OCI-LY1 (cell line): ENCODE data around the gene TTC28.

Experiments used
- H2AFZ ChIP-seq: fragments of 200-600 bp; sonication (generic), shearing (Covaris generic); 2 replicates; pipeline ENCODE4 v1.6.0; 2014; ENCODE audit warnings: antibody characterized with exemption, mild to moderate bottlenecking, low read length
- H3F3A ChIP-seq: fragments of 200-600 bp; sonication (generic), shearing (Covaris generic); 2 replicates; pipeline ENCODE4 v1.6.0; 2014; ENCODE audit warnings: mild to moderate bottlenecking, antibody characterized with exemption, low read length, moderate library complexity; ENCODE audit not compliant: insufficient read depth
- H3K27ac ChIP-seq: fragments of 200-600 bp; sonication (generic); 2 replicates; pipeline ENCODE4 v1.5.1; 2014; ENCODE audit warnings: low read length, mixed run types, mild to moderate bottlenecking, low read depth; ENCODE audit not compliant: poor library complexity, severe bottlenecking
- H3K27me3 ChIP-seq: fragments of 200-600 bp; sonication (generic); 2 replicates; pipeline ENCODE4 v1.6.0; 2014; ENCODE audit warnings: antibody characterized with exemption, mild to moderate bottlenecking, low read length, moderate library complexity; ENCODE audit not compliant: insufficient read depth
- H3K36me3 ChIP-seq: fragments of 200-600 bp; sonication (generic); 2 replicates; pipeline ENCODE4 v1.6.1; 2014; ENCODE audit warnings: mild to moderate bottlenecking, antibody characterized with exemption, low read length, moderate library complexity, mixed read lengths; ENCODE audit not compliant: insufficient read depth
- H3K4me1 ChIP-seq: fragments of 200-600 bp; sonication (generic); 2 replicates; pipeline ENCODE4 v1.5.1; 2014; ENCODE audit warnings: mild to moderate bottlenecking, low read length, moderate library complexity; ENCODE audit not compliant: insufficient read depth, severe bottlenecking
- H3K4me2 ChIP-seq: fragments of 200-600 bp; sonication (generic), shearing (Covaris generic); 2 replicates; pipeline ENCODE4 v1.6.1; 2014; ENCODE audit warnings: low read length
- H3K4me3 ChIP-seq: fragments of 200-600 bp; sonication (generic); 2 replicates; pipeline ENCODE4 v1.5.1; 2014; ENCODE audit warnings: low read length, low read depth, mild to moderate bottlenecking, mixed read lengths; ENCODE audit not compliant: poor library complexity, severe bottlenecking
- H3K79me2 ChIP-seq: fragments of 200-600 bp; shearing (Covaris generic); 2 replicates; pipeline ENCODE4 v1.6.1; 2016; ENCODE audit warnings: mixed run types, low read length, mixed read lengths; ENCODE audit not compliant: insufficient read depth
- H3K9ac ChIP-seq: fragments of 200-600 bp; sonication (generic), shearing (Covaris generic); 2 replicates; pipeline ENCODE4 v1.6.1; 2014; ENCODE audit warnings: mild to moderate bottlenecking, low read length, mixed read lengths
- H3K9me2 ChIP-seq: fragments of 200-600 bp; sonication (generic), shearing (Covaris generic); 2 replicates; pipeline ENCODE4 v1.6.1; 2014; ENCODE audit warnings: low read depth, mild to moderate bottlenecking, low read length, mixed read lengths
- H3K9me3 ChIP-seq: fragments of 200-600 bp; shearing (Covaris generic); 2 replicates; pipeline ENCODE4 v1.6.1; 2014; ENCODE audit warnings: low read length, mixed read lengths
- H4K20me1 ChIP-seq: fragments of 200-600 bp; sonication (generic), shearing (Covaris generic); 2 replicates; pipeline ENCODE4 v1.6.0; 2016; ENCODE audit warnings: mild to moderate bottlenecking, low read length; ENCODE audit not compliant: insufficient read depth
- EZH2 ChIP-seq: fragments of 200-600 bp; sonication (generic), shearing (Covaris generic); IDR thresholded peaks from 2 replicates; pipeline ENCODE4 v1.8.0; 2017; ENCODE audit warnings: borderline replicate concordance, mixed run types, mild to moderate bottlenecking, antibody characterized with exemption, low read length, moderate library complexity, mixed read lengths
- TF ChIP-seq, protein P1 (sequence below): fragments of 200-600 bp; sonication (generic), shearing (Covaris generic); IDR thresholded peaks from 2 replicates; pipeline ENCODE4 v1.5.1; 2017; ENCODE audit warnings: mild to moderate bottlenecking, antibody characterized with exemption, low read length, moderate library complexity, mixed read lengths

TTC28 gene

DNA sequence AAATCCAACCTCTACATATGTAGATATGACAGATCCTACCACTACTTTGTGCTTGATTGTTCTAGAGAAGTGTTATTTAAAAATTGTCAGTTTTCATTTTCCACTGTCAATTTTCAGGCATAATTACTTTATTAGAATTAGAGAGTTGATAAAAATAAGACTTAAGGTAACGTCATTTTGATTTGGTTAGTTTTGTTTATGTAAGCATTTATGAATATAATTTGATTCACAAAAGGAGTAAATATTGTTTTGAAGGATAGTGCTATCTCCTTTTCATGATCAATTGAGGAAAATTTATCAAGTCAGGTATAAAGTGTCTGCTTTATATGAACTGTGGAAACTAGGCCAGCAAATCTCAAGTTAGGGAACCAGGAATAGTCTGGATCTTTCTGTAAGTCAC lies 718.0 kb downstream of the TTC28 start:
- Histone ChIP-seq H3K9me2 (no peaks in the 10 kb centered on the region), H3K4me1 (no peaks in the 10 kb centered on the region), H2AFZ (no peak overlapping the region), H3K36me3 (no peaks in the 10 kb centered on the region), H3K9ac (no peak overlapping the region), H3F3A (no peaks in the 10 kb centered on the region), H4K20me1 (no peaks in the 10 kb centered on the region), H3K4me3 (no peak overlapping the region), H3K79me2 (no peaks in the 10 kb centered on the region), H3K27me3 (no peaks in the 10 kb centered on the region), H3K9me3 (no peaks in the 10 kb centered on the region), H3K4me2 (no peak overlapping the region), H3K27ac (no peak overlapping the region)
- no peak for TF ChIP-seq EZH2
- TF ChIP-seq, protein P1, sequence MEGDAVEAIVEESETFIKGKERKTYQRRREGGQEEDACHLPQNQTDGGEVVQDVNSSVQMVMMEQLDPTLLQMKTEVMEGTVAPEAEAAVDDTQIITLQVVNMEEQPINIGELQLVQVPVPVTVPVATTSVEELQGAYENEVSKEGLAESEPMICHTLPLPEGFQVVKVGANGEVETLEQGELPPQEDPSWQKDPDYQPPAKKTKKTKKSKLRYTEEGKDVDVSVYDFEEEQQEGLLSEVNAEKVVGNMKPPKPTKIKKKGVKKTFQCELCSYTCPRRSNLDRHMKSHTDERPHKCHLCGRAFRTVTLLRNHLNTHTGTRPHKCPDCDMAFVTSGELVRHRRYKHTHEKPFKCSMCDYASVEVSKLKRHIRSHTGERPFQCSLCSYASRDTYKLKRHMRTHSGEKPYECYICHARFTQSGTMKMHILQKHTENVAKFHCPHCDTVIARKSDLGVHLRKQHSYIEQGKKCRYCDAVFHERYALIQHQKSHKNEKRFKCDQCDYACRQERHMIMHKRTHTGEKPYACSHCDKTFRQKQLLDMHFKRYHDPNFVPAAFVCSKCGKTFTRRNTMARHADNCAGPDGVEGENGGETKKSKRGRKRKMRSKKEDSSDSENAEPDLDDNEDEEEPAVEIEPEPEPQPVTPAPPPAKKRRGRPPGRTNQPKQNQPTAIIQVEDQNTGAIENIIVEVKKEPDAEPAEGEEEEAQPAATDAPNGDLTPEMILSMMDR, result no peak

DNA sequence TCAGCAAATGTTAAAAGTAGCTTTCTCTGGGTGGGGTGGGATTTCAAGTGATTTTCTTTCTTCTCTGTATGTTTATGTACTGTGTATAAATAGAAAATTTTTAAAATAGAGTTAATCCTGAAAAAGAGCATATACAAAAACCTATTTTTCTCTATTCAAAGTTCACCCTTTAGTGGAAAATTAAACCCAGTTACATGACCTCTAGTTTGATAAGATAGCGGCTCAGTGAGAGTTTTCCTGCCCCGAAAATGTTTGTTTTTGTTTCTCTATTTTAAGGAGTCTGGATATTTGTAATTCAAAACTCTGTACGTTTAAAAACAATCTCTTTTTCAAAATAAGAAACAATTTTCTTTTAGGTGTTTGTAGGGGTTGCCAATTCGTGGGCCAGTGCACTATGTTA lies 718.5 kb downstream of the TTC28 start:
- H4K20me1 ChIP-seq, result no peaks in the 10 kb centered on the region
- no peak overlapping the region for H3K4me2 ChIP-seq
- no peaks in the 10 kb centered on the region for H3K4me1 ChIP-seq
- H3K4me3 ChIP-seq, result no peak overlapping the region
- no peaks in the 10 kb centered on the region for H3K79me2 ChIP-seq
- no peaks in the 10 kb centered on the region for H3K9me3 ChIP-seq
- no peaks in the 10 kb centered on the region for H3K9me2 ChIP-seq
- H2AFZ ChIP-seq, result no peak overlapping the region
- no peaks in the 10 kb centered on the region for H3F3A ChIP-seq
- H3K36me3 ChIP-seq, result no peaks in the 10 kb centered on the region
- no peak overlapping the region for H3K27ac ChIP-seq
- no peak for TF ChIP-seq EZH2
- TF ChIP-seq, protein P1, result no peak
- no peaks in the 10 kb centered on the region for H3K27me3 ChIP-seq
- no peak overlapping the region for H3K9ac ChIP-seq

DNA sequence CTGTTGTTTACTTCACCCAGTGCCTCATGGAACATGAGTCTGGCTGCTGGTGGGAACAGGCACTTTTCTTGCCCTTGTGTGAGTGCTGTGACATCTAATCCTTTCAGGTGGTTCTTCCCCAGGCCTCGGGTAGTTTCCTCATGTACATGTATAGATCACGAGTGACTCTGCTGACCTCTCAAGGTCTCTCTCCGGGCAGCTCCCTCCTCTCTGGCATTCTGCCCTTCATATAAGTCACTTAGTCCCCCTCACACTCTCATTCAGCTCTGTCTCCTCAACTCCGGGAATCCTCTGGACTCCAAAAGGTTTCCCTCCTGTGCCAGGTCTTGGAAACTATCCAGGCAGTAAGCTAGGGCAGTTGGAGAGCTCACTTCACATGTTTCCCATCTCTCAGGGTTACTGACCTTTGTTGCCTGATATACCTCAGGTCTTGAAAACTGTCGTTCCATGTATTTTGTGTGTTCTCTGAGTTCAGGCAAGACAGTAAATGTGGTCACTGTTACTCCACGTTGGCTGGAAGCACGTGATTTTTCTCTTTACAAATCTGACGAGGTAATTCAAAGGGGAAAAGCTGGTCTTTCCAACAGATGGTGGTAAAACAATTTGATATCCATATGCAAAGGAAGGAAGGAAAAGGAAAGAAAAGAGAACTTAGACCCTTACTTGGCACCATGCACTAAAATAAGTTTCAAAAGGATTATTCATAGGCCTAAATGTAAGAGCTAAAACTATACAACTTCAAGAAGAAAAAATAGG lies 720.1 kb downstream of the TTC28 start:
- H3K9ac ChIP-seq, result no peak overlapping the region
- no peaks in the 10 kb centered on the region for H3K9me3 ChIP-seq
- H4K20me1 ChIP-seq, result no peaks in the 10 kb centered on the region
- TF ChIP-seq, protein P1, result no peak
- no peak for TF ChIP-seq EZH2
- no peak overlapping the region for H2AFZ ChIP-seq
- H3K27ac ChIP-seq, result no peak overlapping the region
- no peaks in the 10 kb centered on the region for H3K36me3 ChIP-seq
- H3K9me2 ChIP-seq, result no peaks in the 10 kb centered on the region
- H3K4me2 ChIP-seq, result no peak overlapping the region
- H3K27me3 ChIP-seq, result no peaks in the 10 kb centered on the region
- no peaks in the 10 kb centered on the region for H3F3A ChIP-seq
- H3K79me2 ChIP-seq, result no peaks in the 10 kb centered on the region
- no peaks in the 10 kb centered on the region for H3K4me1 ChIP-seq
- H3K4me3 ChIP-seq, result no peak overlapping the region
